Calu3 (cell line): ENCODE measurements around the gene JPH2. TPM values are rescaled to one million over a fixed set of nuclear protein-coding genes. Genes with fewer than 3 reads are reported as not detected.

ENCODE experiments used
- BruUV-seq: library from RNA; stranded (reverse); fragments of 400-500 nt; replicated peaks from 2 replicates; lab custom pipeline; 2021; lab: Mats Ljungman, UMichigan
- CTCF ChIA-PET: fragments of 300-600 bp; sonication (Branson Sonifier 250); formaldehyde crosslinking; loops from one replicate; lab custom pipeline; 2022; ENCODE audit warnings: antibody characterized with exemption; lab: Charles Lee
- DNase-seq: peaks from one replicate; pipeline ENCODE4 v3.0.0; 2022
- H3K27ac Mint-ChIP-seq: one replicate; pipeline ENCODE4 v1.8.0; 2022; ENCODE audit warnings: mixed read lengths; ENCODE audit not compliant: unreplicated experiment
- H3K27me3 Mint-ChIP-seq: one replicate; pipeline ENCODE4 v1.8.0; 2022; ENCODE audit warnings: mixed read lengths; ENCODE audit not compliant: unreplicated experiment
- H3K36me3 Mint-ChIP-seq: one replicate; pipeline ENCODE4 v1.8.0; 2022; ENCODE audit warnings: mild to moderate bottlenecking, moderate library complexity, mixed read lengths; ENCODE audit not compliant: insufficient read depth, unreplicated experiment
- H3K4me1 Mint-ChIP-seq: one replicate; pipeline ENCODE4 v1.8.0; 2022; ENCODE audit warnings: mild to moderate bottlenecking, low read depth, mixed read lengths; ENCODE audit not compliant: unreplicated experiment
- H3K4me3 Mint-ChIP-seq: one replicate; pipeline ENCODE4 v1.8.0; 2022; ENCODE audit warnings: mild to moderate bottlenecking, low read depth, moderate library complexity, mixed read lengths; ENCODE audit not compliant: unreplicated experiment
- H3K9me3 Mint-ChIP-seq: one replicate; pipeline ENCODE4 v1.8.0; 2022; ENCODE audit warnings: low read depth, mixed read lengths; ENCODE audit not compliant: unreplicated experiment
- CTCF ChIP-seq: fragments of 200-600 bp; IDR thresholded peaks from one replicate; pipeline ENCODE4 v1.8.0; 2022; ENCODE audit warnings: antibody characterized with exemption; ENCODE audit not compliant: unreplicated experiment
- intact Hi-C: fragments of 100-400 bp; cut with micrococcal nuclease; formaldehyde crosslinking; loops from one replicate; pipeline ENCODE4 v1.10.0; 2022; ENCODE audit not compliant: unreplicated experiment
- total RNA-seq: library from RNA; stranded (reverse); gene quantifications from 2 replicates; pipeline ENCODE4 v1.2.3, GENCODE V29; 2022

Gene JPH2
- total RNA-seq, 1 experiment from 2014 or later = 0.50 TPM

GRCh38 chr20:44166008-44166407 is 21.0 kb downstream of the JPH2 start:
- no peak for TF ChIP-seq CTCF
- H3K27me3 Mint-ChIP-seq = peaks cover 86% of the 10 kb centered on the region
- H3K36me3 Mint-ChIP-seq = no peaks in the 10 kb centered on the region
- peaks cover 2% of the 10 kb centered on the region for H3K9me3 Mint-ChIP-seq
- no peak overlapping the region for H3K4me3 Mint-ChIP-seq
- DNase-seq = no peak
- CTCF ChIA-PET = interaction anchor here (1.6 kb wide), 1 partner anchor 11 kb away, joined by 4 read pairs; no protein-coding TSS in a partner anchor
- H3K27ac Mint-ChIP-seq = no peak overlapping the region
- H3K4me1 Mint-ChIP-seq = no peaks in the 10 kb centered on the region
- intact Hi-C loops = no loop called here
- no TSS peak for BruUV-seq

- Mint-ChIP-seq H3K4me3 (no peak overlapping the region), H3K4me1 (no peaks in the 10 kb centered on the region), H3K36me3 (no peaks in the 10 kb centered on the region), H3K9me3 (peaks cover 2% of the 10 kb centered on the region), H3K27me3 (peaks cover 84% of the 10 kb centered on the region), H3K27ac (no peak overlapping the region)
- no TSS peak for BruUV-seq
- CTCF ChIA-PET = no interaction called here
- no peak for DNase-seq
- intact Hi-C loops = no loop called here
- no peak for TF ChIP-seq CTCF
Measured at GRCh38 chr20:44160133-44160532, 26.9 kb downstream of the JPH2 start.

GRCh38 chr20:44159711-44160110 is 27.3 kb downstream of the JPH2 start:
- Mint-ChIP-seq H3K9me3 (peaks cover 2% of the 10 kb centered on the region), H3K4me1 (no peaks in the 10 kb centered on the region), H3K27me3 (peaks cover 80% of the 10 kb centered on the region), H3K27ac (no peak overlapping the region), H3K36me3 (no peaks in the 10 kb centered on the region), H3K4me3 (no peak overlapping the region)
- BruUV-seq = no TSS peak
- TF ChIP-seq CTCF = no peak
- CTCF ChIA-PET = no interaction called here
- DNase-seq = no peak
- intact Hi-C loops = no loop called here

GRCh38 chr20:44159125-44159524 is 27.9 kb downstream of the JPH2 start:
- CTCF ChIA-PET = no interaction called here
- Mint-ChIP-seq H3K36me3 (no peaks in the 10 kb centered on the region), H3K4me1 (no peaks in the 10 kb centered on the region), H3K4me3 (no peak overlapping the region), H3K27me3 (peaks cover 74% of the 10 kb centered on the region), H3K9me3 (peaks cover 2% of the 10 kb centered on the region), H3K27ac (no peak overlapping the region)
- no TSS peak for BruUV-seq
- DNase-seq = no peak
- intact Hi-C loops = no loop called here
- TF ChIP-seq CTCF = no peak
